Measurements from ENCODE around the gene MGAT1.

DNA sequence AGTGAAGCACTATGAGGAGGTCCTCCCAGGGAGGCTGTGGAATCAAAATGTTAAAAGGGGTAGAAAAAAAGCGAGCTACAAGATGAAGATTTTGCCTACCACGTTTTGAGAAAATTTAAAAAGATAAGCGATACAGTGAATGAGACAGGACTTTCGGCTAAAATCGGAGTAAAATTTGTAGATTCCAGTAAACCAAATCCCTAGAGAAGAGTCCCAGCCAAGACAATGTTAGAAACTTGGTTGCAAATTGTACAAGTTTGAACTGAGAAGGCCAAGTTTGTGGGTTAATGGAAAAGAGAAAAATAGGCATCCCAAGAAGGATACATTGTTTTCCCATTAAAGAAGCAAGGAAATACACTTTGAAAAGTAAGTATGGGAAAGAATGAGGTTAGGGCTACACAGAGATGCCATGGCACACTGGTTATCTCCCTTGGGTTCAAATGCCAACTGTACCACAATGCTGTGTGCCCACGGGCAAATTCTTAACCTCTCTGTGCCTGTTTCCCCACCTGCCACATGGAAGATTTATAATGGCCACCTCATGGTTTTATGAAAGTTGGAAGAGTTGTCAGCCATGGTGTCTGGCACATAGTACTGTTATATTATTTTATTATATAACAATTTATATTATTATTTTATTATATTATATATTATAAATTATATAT is 16.2 kb upstream of the MGAT1 start:
- TF ChIP-seq TAF1 (IDR thresholded peaks at IDR 0.05; ENCODE audit: borderline replicate concordance, low read depth, low read length) (no peak), POLR2A (IDR thresholded peaks at IDR 0.05; ENCODE audit: low read depth, low read length) (no peak)

Data from GM12892 (cell line).